ENCODE measurements around the gene CTIF. TPM values are rescaled to one million over a fixed set of nuclear protein-coding genes. Genes with fewer than 3 reads are reported as not detected.
A peak's percentile ranks its signal among the peaks of the same experiment; 100 is the strongest.

The CTIF gene
- total RNA-seq, 5 donors from 2014 or later (not counting 1 experiment from before 2014, with no cell fraction given): 3.2 to 6.7 (median 4.7) TPM

DNA sequence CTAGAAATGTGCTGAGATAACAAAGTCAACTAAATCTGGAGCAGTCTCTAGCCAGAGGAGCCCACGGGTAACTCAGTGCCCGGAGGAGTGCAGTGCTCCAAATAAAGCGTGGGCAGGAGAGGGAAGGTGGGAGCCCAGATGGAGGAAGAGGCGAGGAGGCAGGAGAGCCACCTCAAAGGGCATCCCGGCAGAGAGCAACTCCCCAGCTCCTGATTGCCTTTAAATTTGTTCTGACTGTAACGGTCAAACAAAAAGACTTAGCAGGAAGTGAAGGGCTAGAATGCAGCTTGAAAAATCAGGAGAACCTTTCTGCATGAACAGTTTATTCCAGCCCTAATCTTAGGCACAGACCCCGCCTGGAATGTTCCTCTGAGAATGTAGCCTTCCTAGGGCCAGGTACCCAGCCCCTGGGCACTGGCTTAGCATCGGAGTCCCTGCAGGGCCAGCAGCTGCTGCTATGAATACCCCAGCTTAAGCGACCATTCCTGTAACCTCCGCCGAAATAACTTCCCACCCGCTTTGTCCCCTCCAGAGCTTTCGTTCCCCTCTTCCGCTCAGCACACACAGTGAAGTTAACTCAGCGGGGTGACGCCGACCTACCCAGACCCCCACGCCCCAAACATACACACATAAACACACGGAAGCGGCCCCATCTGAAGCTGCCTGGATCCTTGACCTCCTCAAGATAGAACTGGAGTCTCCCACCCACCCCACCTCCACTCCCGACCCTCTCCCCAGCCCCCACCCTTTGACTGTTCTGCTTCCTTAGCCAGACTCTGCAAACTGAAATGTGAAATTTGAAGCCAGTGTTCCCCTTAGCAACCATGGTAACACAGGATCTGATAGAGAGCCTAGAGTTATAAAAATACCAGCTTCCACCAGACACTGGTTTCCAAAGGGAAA is 288.7 kb downstream of the CTIF start:
- Mint-ChIP-seq H3K9me3 (peaks cover 0 to 5% (median 0%) of the 10 kb centered on the region in 3 donors), H3K27ac (peak overlapping the region in 1 of 2 donors; percentile 16), H3K4me3 (no peak overlapping the region), H3K27me3 (no peaks in the 10 kb centered on the region), H3K4me1 (peaks cover 17 to 50% (median 20%) of the 10 kb centered on the region in 3 donors), H3K36me3 (peaks cover 10% of the 10 kb centered on the region)
- Histone ChIP-seq H3K27ac (ENCODE audit: low read length) (no peak overlapping the region), H3K4me3 (ENCODE audit: control insufficient read depth in 1 of 2, extremely low read depth in 1 of 2, low read length in 1 of 2) (no peak overlapping the region), H3K4me1 (ENCODE audit: control insufficient read depth in 1 of 2, extremely low read depth in 1 of 2, insufficient read depth in 2 of 2, low read length in 2 of 2) (peaks cover 0 to 52% of the 10 kb centered on the region in 2 experiments), H3K36me3 (ENCODE audit: control insufficient read depth in 2 of 2, extremely low read depth in 1 of 2, insufficient read depth in 1 of 2, low read length in 1 of 2) (peaks cover 0 to 3% of the 10 kb centered on the region in 2 donors), H3K27me3 (replicated peaks in 1 of 2; ENCODE audit: control insufficient read depth in 2 of 2, extremely low read depth in 1 of 2, insufficient read depth in 2 of 2, low read length in 1 of 2) (no peaks in the 10 kb centered on the region), H3K9me3 (no peaks in the 10 kb centered on the region)
- DNase-seq (peak in 2 of 35 experiments; percentile 3 to 5), ATAC-seq (replicated peaks in 1 of 4) (no peak)
- WGBS (ENCODE audit: insufficient coverage): 93% methylated on average over 18 of the region's 21 CpGs
- CTCF ChIA-PET: interaction anchor here in 1 of 2 donors (0.6 kb wide), 1 partner anchor 127 kb away, joined by 4 read pairs; no protein-coding TSS in a partner anchor
- POLR2A ChIA-PET: interaction anchor here (0.7 to 1.0 kb wide), 2 partner anchors 9 to 87 kb away, joined by 3 read pairs; no protein-coding TSS in a partner anchor

DNA sequence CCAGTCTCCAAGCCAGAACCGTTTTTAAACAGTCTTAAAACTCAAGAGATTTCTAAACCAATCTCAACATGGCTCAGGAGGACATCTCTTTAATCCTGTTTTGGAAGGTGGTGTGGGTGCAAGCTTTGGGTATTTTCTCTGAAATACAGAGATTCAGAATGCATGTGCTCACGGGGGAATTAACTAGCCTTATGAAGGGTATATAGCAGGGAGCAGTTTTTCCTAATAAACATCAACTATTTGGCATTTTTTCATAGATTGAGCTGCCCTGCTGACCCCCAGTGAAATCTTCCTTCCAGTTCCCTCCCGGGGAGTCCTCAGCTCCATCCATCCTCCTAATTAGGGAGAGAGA is 289.3 kb downstream of the CTIF start:
- Mint-ChIP-seq H3K4me1 (peaks cover 24 to 54% (median 27%) of the 10 kb centered on the region in 3 donors), H3K4me3 (no peak overlapping the region), H3K27ac (no peak overlapping the region), H3K36me3 (peaks cover 10% of the 10 kb centered on the region), H3K27me3 (no peaks in the 10 kb centered on the region), H3K9me3 (no peaks in the 10 kb centered on the region)
- Histone ChIP-seq H3K27ac (ENCODE audit: low read length) (no peak overlapping the region), H3K36me3 (ENCODE audit: control insufficient read depth in 2 of 2, extremely low read depth in 1 of 2, insufficient read depth in 1 of 2, low read length in 1 of 2) (peaks cover 0 to 3% of the 10 kb centered on the region in 2 donors), H3K4me1 (ENCODE audit: control insufficient read depth in 1 of 2, extremely low read depth in 1 of 2, insufficient read depth in 2 of 2, low read length in 2 of 2) (peaks cover 3 to 58% of the 10 kb centered on the region in 2 experiments), H3K9me3 (no peaks in the 10 kb centered on the region), H3K27me3 (replicated peaks in 1 of 2; ENCODE audit: control insufficient read depth in 2 of 2, extremely low read depth in 1 of 2, insufficient read depth in 2 of 2, low read length in 1 of 2) (no peaks in the 10 kb centered on the region), H3K4me3 (ENCODE audit: control insufficient read depth in 1 of 2, extremely low read depth in 1 of 2, low read length in 1 of 2) (no peak overlapping the region)
- ATAC-seq (replicated peaks in 1 of 4): no peak
- ChIA-PET CTCF (interaction anchor here in 1 of 2 donors (0.6 kb wide), 1 partner anchor 127 kb away, joined by 4 read pairs; no protein-coding TSS in a partner anchor), POLR2A (no interaction called here)
- DNase-seq: no peak
- no CpG with 5 or more reads among the region's 3 CpGs for WGBS (ENCODE audit: insufficient coverage)

DNA sequence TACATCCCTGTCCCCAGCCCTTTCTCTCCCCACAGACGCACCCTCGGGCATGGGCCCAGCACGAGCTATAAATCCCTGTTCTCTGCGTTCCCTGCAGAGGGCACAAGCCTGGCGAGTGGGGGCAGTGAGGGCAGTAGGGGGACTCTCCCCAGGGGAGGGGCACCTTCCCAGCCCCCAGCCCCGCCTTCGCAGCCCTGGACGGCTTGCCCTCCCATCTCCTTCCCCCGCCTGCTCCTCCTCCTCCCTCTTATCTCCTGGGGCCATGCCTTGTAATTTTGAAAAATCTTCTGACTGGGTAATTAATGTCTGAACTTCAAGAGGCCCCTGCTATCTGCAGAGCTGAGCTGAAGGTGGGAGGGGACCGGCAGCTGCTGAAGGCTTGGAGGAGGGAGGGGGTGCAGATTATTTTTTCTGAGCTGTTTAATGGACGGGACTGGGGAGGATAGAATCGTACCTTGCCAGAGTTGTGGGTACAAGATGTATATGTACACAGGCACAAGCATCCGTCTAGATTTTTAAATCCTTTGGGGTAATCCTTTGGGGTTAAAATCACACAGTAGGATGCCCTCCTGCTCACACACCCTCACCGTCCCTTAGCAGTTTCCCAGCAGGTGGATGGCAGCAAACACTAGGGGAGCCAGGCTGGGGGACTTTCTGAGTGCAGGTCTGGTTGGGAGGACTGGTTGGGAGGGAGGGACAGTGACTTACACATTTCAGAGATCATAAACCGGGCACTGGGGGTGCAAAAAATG is 290.0 kb downstream of the CTIF start:
- peaks cover 6 to 65% of the 10 kb centered on the region in 2 experiments for H3K4me1 ChIP-seq (ENCODE audit: control insufficient read depth in 1 of 2, extremely low read depth in 1 of 2, insufficient read depth in 2 of 2, low read length in 2 of 2)
- Mint-ChIP-seq H3K27me3 (no peaks in the 10 kb centered on the region), H3K27ac (peak overlapping the region in 1 of 2 donors; percentile 31), H3K9me3 (no peaks in the 10 kb centered on the region), H3K36me3 (peaks cover 6% of the 10 kb centered on the region), H3K4me1 (peaks cover 31 to 61% (median 34%) of the 10 kb centered on the region in 3 donors), H3K4me3 (no peak overlapping the region)
- POLR2A ChIA-PET: no interaction called here
- peaks cover 0 to 3% of the 10 kb centered on the region in 2 donors for H3K36me3 ChIP-seq (ENCODE audit: control insufficient read depth in 2 of 2, extremely low read depth in 1 of 2, insufficient read depth in 1 of 2, low read length in 1 of 2)
- ATAC-seq (replicated peaks in 1 of 4) (no peak), DNase-seq (peak in 3 of 35 experiments; percentile 4 to 20 (median 4))
- CTCF ChIA-PET: interaction anchor here in 1 of 2 donors (1.0 kb wide), 1 partner anchor 51 kb away, joined by 3 read pairs; no protein-coding TSS in a partner anchor
- 80% methylated on average over 4 of the region's 15 CpGs for WGBS (ENCODE audit: insufficient coverage)
- H3K4me3 ChIP-seq (ENCODE audit: control insufficient read depth in 1 of 2, extremely low read depth in 1 of 2, low read length in 1 of 2): no peak overlapping the region
- H3K27ac ChIP-seq (ENCODE audit: low read length): no peak overlapping the region
- H3K27me3 ChIP-seq (replicated peaks in 1 of 2; ENCODE audit: control insufficient read depth in 2 of 2, extremely low read depth in 1 of 2, insufficient read depth in 2 of 2, low read length in 1 of 2): no peaks in the 10 kb centered on the region
- no peaks in the 10 kb centered on the region for H3K9me3 ChIP-seq

DNA sequence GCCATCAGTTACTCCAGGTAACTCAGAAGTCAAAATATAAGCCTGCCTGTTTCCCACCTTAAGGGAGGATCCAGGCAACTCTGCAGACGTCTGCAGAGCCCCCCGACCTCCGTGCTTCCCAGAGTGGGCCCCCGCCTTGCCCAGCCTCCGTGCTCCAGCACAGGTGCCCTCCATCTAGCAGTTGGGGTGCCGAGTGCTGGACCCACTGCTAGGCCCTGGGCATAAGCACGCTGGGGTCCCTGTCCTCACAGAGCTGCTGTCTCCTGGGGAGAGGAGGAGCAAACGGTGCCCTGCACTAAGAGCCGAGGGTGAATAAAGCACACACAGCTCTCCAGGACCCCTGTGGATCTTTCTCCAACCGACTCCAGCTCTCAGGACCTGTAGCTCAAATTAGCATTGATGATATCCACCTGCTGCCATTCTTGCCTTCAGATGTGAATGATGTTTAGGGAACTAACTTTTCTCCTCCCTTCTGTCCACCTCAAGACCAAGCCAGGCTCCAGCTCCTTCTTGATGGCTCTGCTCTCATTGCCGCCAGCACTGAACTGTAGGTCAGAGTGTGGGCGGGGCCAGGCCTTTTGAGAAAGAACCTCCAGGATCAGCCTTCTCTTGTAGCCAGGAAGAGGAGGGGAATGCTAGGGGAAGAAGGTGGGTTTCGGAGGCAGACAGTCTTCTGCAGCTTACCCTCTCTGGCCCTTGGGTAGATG is 290.8 kb downstream of the CTIF start:
- Histone ChIP-seq H3K27ac (ENCODE audit: low read length) (no peak overlapping the region), H3K27me3 (replicated peaks in 1 of 2; ENCODE audit: control insufficient read depth in 2 of 2, extremely low read depth in 1 of 2, insufficient read depth in 2 of 2, low read length in 1 of 2) (no peaks in the 10 kb centered on the region), H3K4me1 (ENCODE audit: control insufficient read depth in 1 of 2, extremely low read depth in 1 of 2, insufficient read depth in 2 of 2, low read length in 2 of 2) (peaks cover 14 to 72% of the 10 kb centered on the region in 2 experiments), H3K36me3 (ENCODE audit: control insufficient read depth in 2 of 2, extremely low read depth in 1 of 2, insufficient read depth in 1 of 2, low read length in 1 of 2) (peaks cover 0 to 3% of the 10 kb centered on the region in 2 donors), H3K9me3 (no peaks in the 10 kb centered on the region), H3K4me3 (ENCODE audit: control insufficient read depth in 1 of 2, extremely low read depth in 1 of 2, low read length in 1 of 2) (no peak overlapping the region)
- ChIA-PET CTCF (interaction anchor here in 1 of 2 donors (1.0 kb wide), 1 partner anchor 52 kb away, joined by 3 read pairs; no protein-coding TSS in a partner anchor), POLR2A (no interaction called here)
- Mint-ChIP-seq H3K27ac (no peak overlapping the region), H3K36me3 (peaks cover 6% of the 10 kb centered on the region), H3K4me3 (no peak overlapping the region), H3K4me1 (peaks cover 38 to 69% (median 41%) of the 10 kb centered on the region in 3 donors), H3K9me3 (no peaks in the 10 kb centered on the region), H3K27me3 (no peaks in the 10 kb centered on the region)
- 99% methylated on average over 9 of the region's 13 CpGs for WGBS (ENCODE audit: insufficient coverage)
- peak in 2 of 35 experiments; percentile 1 to 20 for DNase-seq
- ATAC-seq (replicated peaks in 1 of 4): no peak

DNA sequence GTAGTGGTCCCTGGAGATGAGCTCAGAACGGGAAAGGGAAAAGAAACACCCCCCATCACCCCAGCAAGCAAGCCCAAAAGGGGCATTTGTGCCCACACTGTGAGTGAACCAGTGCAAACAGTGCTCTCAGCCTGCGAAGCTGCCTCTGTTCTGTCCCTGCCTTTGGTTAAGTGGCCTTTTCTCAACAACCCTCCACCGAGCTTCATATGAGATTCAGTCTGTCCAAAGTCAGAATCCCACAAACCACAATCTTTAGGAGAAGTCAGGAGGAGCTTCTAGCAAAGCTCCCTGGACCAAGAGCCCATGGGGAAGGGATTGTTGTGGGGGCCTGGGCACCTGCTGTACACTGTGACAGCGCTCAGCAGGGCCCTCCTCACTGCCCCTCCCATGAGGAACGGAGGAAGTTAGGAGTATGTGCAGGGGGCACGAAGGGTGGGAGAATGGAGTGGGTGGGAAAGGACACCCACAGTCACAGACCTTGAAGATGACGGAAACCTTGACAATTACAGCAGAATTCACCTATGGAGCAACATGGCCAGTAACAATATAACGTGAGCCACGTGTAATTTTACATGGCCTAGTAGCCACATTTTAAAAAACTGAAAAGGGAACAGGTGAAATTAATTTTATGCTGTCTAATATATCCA is 292.4 kb downstream of the CTIF start:
- H3K4me3 Mint-ChIP-seq: no peak overlapping the region
- H3K27me3 ChIP-seq (replicated peaks in 1 of 2; ENCODE audit: control insufficient read depth in 2 of 2, extremely low read depth in 1 of 2, insufficient read depth in 2 of 2, low read length in 1 of 2): no peaks in the 10 kb centered on the region
- WGBS (ENCODE audit: insufficient coverage): 90% methylated on average over 4 of the region's 9 CpGs
- ChIA-PET POLR2A (interaction anchor here (0.5 to 2.6 kb wide), 5 partner anchors 10 to 628 kb away, joined by 3 to 16 read pairs (median 3); no protein-coding TSS in a partner anchor), CTCF (interaction anchor here (0.6 to 0.7 kb wide), 2 partner anchors 238 to 700 kb away, joined by 3 read pairs; no protein-coding TSS in a partner anchor)
- H3K27ac Mint-ChIP-seq: peak overlapping the region in 1 of 2 donors; percentile 66
- no peak overlapping the region for H3K4me3 ChIP-seq (ENCODE audit: control insufficient read depth in 1 of 2, extremely low read depth in 1 of 2, low read length in 1 of 2)
- H3K36me3 Mint-ChIP-seq: peaks cover 6% of the 10 kb centered on the region
- no peaks in the 10 kb centered on the region for H3K9me3 Mint-ChIP-seq
- H3K27ac ChIP-seq (ENCODE audit: low read length): no peak overlapping the region
- no peak for ATAC-seq (replicated peaks in 1 of 4)
- no peaks in the 10 kb centered on the region for H3K9me3 ChIP-seq
- peaks cover 49 to 84% (median 54%) of the 10 kb centered on the region in 3 donors for H3K4me1 Mint-ChIP-seq
- H3K4me1 ChIP-seq (ENCODE audit: control insufficient read depth in 1 of 2, extremely low read depth in 1 of 2, insufficient read depth in 2 of 2, low read length in 2 of 2): peaks cover 23 to 89% of the 10 kb centered on the region in 2 experiments
- peaks cover 0 to 3% of the 10 kb centered on the region in 2 donors for H3K36me3 ChIP-seq (ENCODE audit: control insufficient read depth in 2 of 2, extremely low read depth in 1 of 2, insufficient read depth in 1 of 2, low read length in 1 of 2)
- DNase-seq: peak in 2 of 35 experiments; percentile 5 to 8
- no peaks in the 10 kb centered on the region for H3K27me3 Mint-ChIP-seq

Measured in T-cell (primary cell).